Measurements from ENCODE around the gene PWWP2B. TPM values are rescaled to one million over a fixed set of nuclear protein-coding genes. Genes with fewer than 3 reads are reported as not detected.

Gene PWWP2B
- total RNA-seq, 1 donor from 2014 or later, result 12.0 TPM

GRCh38 chr10:132465889-132466519 lies 69.0 kb downstream of the PWWP2B start:
- no peaks in the 10 kb centered on the region for H3K36me3 Mint-ChIP-seq (ENCODE audit: low read depth, unreplicated experiment)
- no peaks in the 10 kb centered on the region for H3K9me3 ChIP-seq (ENCODE audit: insufficient read depth, low read depth, low read length)
- no peak for FAIRE-seq

GRCh38 chr10:132466520-132467463 lies 69.8 kb downstream of the PWWP2B start:
- H4K20me1 ChIP-seq (ENCODE audit: insufficient read depth, low read length), result no peaks in the 10 kb centered on the region
- no peak overlapping the region for H3K4me2 ChIP-seq (ENCODE audit: low read length)
- no peak overlapping the region for H3K9ac ChIP-seq (ENCODE audit: low read length)
- TF ChIP-seq EZH2 (IDR thresholded peaks at IDR 0.05; ENCODE audit: insufficient read depth, low read length) (no peak), CTCF (IDR thresholded peaks at IDR 0.05; ENCODE audit: insufficient read depth, low read depth, low read length) (no peak)
- FAIRE-seq (no peak), DNase-seq (ENCODE audit: low read depth) (no peak)
- H2AFZ ChIP-seq (ENCODE audit: low read depth, low read length), result no peak overlapping the region
- Mint-ChIP-seq H3K27ac (ENCODE audit: unreplicated experiment) (no peak overlapping the region), H3K27me3 (ENCODE audit: low read depth, unreplicated experiment) (peaks cover 10% of the 10 kb centered on the region), H3K36me3 (ENCODE audit: low read depth, unreplicated experiment) (no peaks in the 10 kb centered on the region), H3K4me3 (ENCODE audit: unreplicated experiment) (no peak overlapping the region), H3K4me1 (ENCODE audit: low read depth, unreplicated experiment) (no peaks in the 10 kb centered on the region), H3K9me3 (ENCODE audit: unreplicated experiment) (peaks cover 2% of the 10 kb centered on the region)
- no peaks in the 10 kb centered on the region for H3K9me3 ChIP-seq (ENCODE audit: insufficient read depth, low read depth, low read length)
- no peak overlapping the region for H3K4me3 ChIP-seq (ENCODE audit: insufficient read depth, low read depth, low read length)
- no peaks in the 10 kb centered on the region for H3K79me2 ChIP-seq (ENCODE audit: insufficient read depth, low read length)
- H3K27me3 ChIP-seq (ENCODE audit: insufficient read depth, low read length), result no peaks in the 10 kb centered on the region
- H3K36me3 ChIP-seq (ENCODE audit: insufficient read depth, low read length), result no peaks in the 10 kb centered on the region
- H3K27ac ChIP-seq (ENCODE audit: low read depth, low read length), result no peak overlapping the region
- H3K4me1 ChIP-seq (ENCODE audit: insufficient read depth, low read length), result no peaks in the 10 kb centered on the region

More at GRCh38 chr10:132465889-132466519, 69.0 kb downstream of the PWWP2B start:
- no peak for DNase-seq (ENCODE audit: low read depth)
- H3K4me3 ChIP-seq (ENCODE audit: insufficient read depth, low read depth, low read length), result no peak overlapping the region
- peaks cover 14% of the 10 kb centered on the region for H3K27me3 Mint-ChIP-seq (ENCODE audit: low read depth, unreplicated experiment)
- H3K4me3 Mint-ChIP-seq (ENCODE audit: unreplicated experiment), result no peak overlapping the region
- no peaks in the 10 kb centered on the region for H3K4me1 ChIP-seq (ENCODE audit: insufficient read depth, low read length)
- no peaks in the 10 kb centered on the region for H3K4me1 Mint-ChIP-seq (ENCODE audit: low read depth, unreplicated experiment)
- TF ChIP-seq EZH2 (IDR thresholded peaks at IDR 0.05; ENCODE audit: insufficient read depth, low read length) (no peak), CTCF (IDR thresholded peaks at IDR 0.05; ENCODE audit: insufficient read depth, low read depth, low read length) (no peak)
- no peak overlapping the region for H2AFZ ChIP-seq (ENCODE audit: low read depth, low read length)
- no peaks in the 10 kb centered on the region for H3K27me3 ChIP-seq (ENCODE audit: insufficient read depth, low read length)
- no peaks in the 10 kb centered on the region for H3K79me2 ChIP-seq (ENCODE audit: insufficient read depth, low read length)
- H3K27ac ChIP-seq (ENCODE audit: low read depth, low read length), result no peak overlapping the region
- H3K4me2 ChIP-seq (ENCODE audit: low read length), result no peak overlapping the region
- H3K9ac ChIP-seq (ENCODE audit: low read length), result no peak overlapping the region
- no peak overlapping the region for H3K27ac Mint-ChIP-seq (ENCODE audit: unreplicated experiment)
- no peaks in the 10 kb centered on the region for H4K20me1 ChIP-seq (ENCODE audit: insufficient read depth, low read length)
- no peaks in the 10 kb centered on the region for H3K36me3 ChIP-seq (ENCODE audit: insufficient read depth, low read length)
- no peaks in the 10 kb centered on the region for H3K9me3 Mint-ChIP-seq (ENCODE audit: unreplicated experiment)

Other genes with a start within 250 kb of the PWWP2B start
- gene DPYSL4, start 210.3 kb upstream of the PWWP2B start, total RNA-seq, result 25.8 and 26.1 TPM in 2 replicates
- 12.3 and 13.6 TPM in 2 replicates for gene STK32C, start 89.2 kb upstream of the PWWP2B start, total RNA-seq
- 7.8 and 8.0 TPM in 2 replicates for gene LRRC27, start 65.0 kb upstream of the PWWP2B start, total RNA-seq
- 29.2 and 39.1 TPM in 2 replicates for gene INPP5A, start 140.6 kb downstream of the PWWP2B start, total RNA-seq